GM12878 (cell line): ENCODE measurements around the gene BMERB1. TPM values are rescaled to one million over a fixed set of nuclear protein-coding genes. Genes with fewer than 3 reads are reported as not detected.

Experiments used
- ATAC-seq: fragments of 200-7000 bp; cut with Tn5 transposase; 3 replicates; pipeline ENCODE4 v1.9.1; 2020; ENCODE audit warnings: mild to moderate bottlenecking, moderate library complexity
- BruUV-seq: library from RNA; stranded (reverse); fragments of 400-500 nt; replicated peaks from 2 replicates; lab custom pipeline; 2021; lab: Mats Ljungman, UMichigan
- CTCF ChIA-PET: fragments of 300-600 bp; sonication (Branson Sonifier 250); formaldehyde crosslinking; extraction: SDS; loops from one replicate; lab custom pipeline; 2021; ENCODE audit warnings: inconsistent platforms; lab: Yijun Ruan, JAX
- POLR2A ChIA-PET: fragments of 350-600 bp; formaldehyde crosslinking; extraction: SDS; loops from one replicate; lab custom pipeline; 2021; ENCODE audit warnings: inconsistent platforms; lab: Charles Lee
- RAD21 ChIA-PET: fragments of 300-600 bp; sonication (Branson Sonifier 250); formaldehyde crosslinking; loops from one replicate; lab custom pipeline; 2023; ENCODE audit warnings: antibody characterized with exemption; ENCODE audit not compliant: unreplicated experiment; lab: Charles Lee
- SMC1A ChIA-PET: fragments of 300-600 bp; sonication (Branson Sonifier 250); formaldehyde crosslinking; loops from one replicate; lab custom pipeline; 2023; ENCODE audit not compliant: unreplicated experiment, uncharacterized antibody; lab: Charles Lee
- DNase-seq: peaks from one replicate; pipeline ENCODE4 v3.0.0-alpha.2; 2011; ENCODE audit warnings: low read depth, low spot score
- FAIRE-seq: peaks from 3 replicates; lab custom pipeline; 2011; peaks lifted over from hg19 to GRCh38; lab: Jason Lieb, UNC
- H2AFZ ChIP-seq: 2 replicates; pipeline ENCODE4 v1.6.0; 2011; ENCODE audit warnings: low read depth, low read length, control low read depth; ENCODE audit not compliant: control insufficient read depth
- H3K27ac ChIP-seq: 2 replicates; pipeline ENCODE4 v1.5.1; 2011; ENCODE audit warnings: control low read depth; ENCODE audit not compliant: control insufficient read depth, insufficient read depth
- H3K27me3 ChIP-seq, 2 experiments: replicated peaks in 1 of 2; 2 replicates each; pipeline versions ENCODE4 v1.6.0 to v1.6.1; 2011; ENCODE audit warnings: low read length in 1 of 2; ENCODE audit not compliant: control insufficient read depth in 2 of 2, insufficient read depth in 2 of 2
- H3K36me3 ChIP-seq, 2 experiments: 2 replicates each; pipeline ENCODE4 v1.5.1; 2011; ENCODE audit warnings: low read length in 1 of 2; ENCODE audit not compliant: control insufficient read depth in 2 of 2, insufficient read depth in 2 of 2
- H3K4me1 ChIP-seq: 2 replicates; pipeline ENCODE4 v1.6.1; 2011; ENCODE audit warnings: mild to moderate bottlenecking, low read length, moderate library complexity, mixed read lengths; ENCODE audit not compliant: control insufficient read depth, insufficient read depth
- H3K4me2 ChIP-seq: 2 replicates; pipeline ENCODE4 v1.6.0; 2011; ENCODE audit warnings: control low read depth; ENCODE audit not compliant: control insufficient read depth, insufficient read depth
- H3K4me3 ChIP-seq: fragments of 200-600 bp; sonication (generic); 2 replicates; pipeline ENCODE4 v1.5.1; 2016
- H3K79me2 ChIP-seq: 2 replicates; pipeline ENCODE4 v1.6.0; 2011; ENCODE audit warnings: low read length; ENCODE audit not compliant: control insufficient read depth, insufficient read depth
- H3K9ac ChIP-seq: 2 replicates; pipeline ENCODE4 v1.8.0; 2011; ENCODE audit warnings: low read length, control low read depth, mixed read lengths; ENCODE audit not compliant: control insufficient read depth, insufficient read depth
- H3K9me3 ChIP-seq: replicated peaks from 3 replicates; pipeline ENCODE4 v1.5.1; 2011; ENCODE audit warnings: mild to moderate bottlenecking, low read length; ENCODE audit not compliant: control insufficient read depth, insufficient read depth
- H4K20me1 ChIP-seq: 2 replicates; pipeline ENCODE4 v1.6.0; 2011; ENCODE audit not compliant: control insufficient read depth, insufficient read depth
- ASH2L ChIP-seq: fragments of 300-600, 200-600 bp; sonication (generic); IDR thresholded peaks from 2 replicates; pipeline ENCODE4 v1.6.1; 2017; ENCODE audit warnings: low read depth, mild to moderate bottlenecking, borderline replicate concordance
- BCL11A ChIP-seq: IDR thresholded peaks from 2 replicates; pipeline ENCODE4 v1.6.1; 2011; ENCODE audit warnings: low read depth, low read length
- CEBPB ChIP-seq, 2 experiments: fragments of 150-350 bp in 1 of 2; IDR thresholded peaks; 2 replicates each; pipeline ENCODE4 v1.6.1; 2012 to 2014; ENCODE audit warnings: low read depth in 2 of 2, low read length in 2 of 2, borderline replicate concordance in 1 of 2, inconsistent platforms in 1 of 2
- JUNB ChIP-seq: IDR thresholded peaks from 2 replicates; pipeline ENCODE4 v1.6.1; 2016; ENCODE audit warnings: antibody characterized with exemption, mild to moderate bottlenecking
- KDM1A ChIP-seq: fragments of 200-600 bp; sonication (generic); IDR thresholded peaks from 2 replicates; pipeline ENCODE4 v1.6.1; 2016; ENCODE audit warnings: borderline replicate concordance
- KLF5 ChIP-seq: fragments of 450-650 bp; IDR thresholded peaks from 2 replicates; pipeline ENCODE4 v1.6.1; 2014; ENCODE audit warnings: mild to moderate bottlenecking; ENCODE audit not compliant: partially characterized antibody
- MTA3 ChIP-seq: IDR thresholded peaks from 2 replicates; pipeline ENCODE4 v1.6.1; 2012; ENCODE audit warnings: low read length, inconsistent platforms, borderline replicate concordance
- MYC ChIP-seq: IDR thresholded peaks from 2 replicates; pipeline ENCODE4 v1.6.1; 2011; ENCODE audit warnings: mild to moderate bottlenecking, low read length, moderate library complexity, inconsistent platforms; ENCODE audit not compliant: insufficient read depth, insufficient replicate concordance, insufficient read length, severe bottlenecking
- NKRF ChIP-seq: fragments of 450-650 bp; conservative IDR thresholded peaks from 2 replicates; pipeline ENCODE4 v1.6.1; 2017; ENCODE audit warnings: mild to moderate bottlenecking, moderate library complexity
- POLR2AphosphoS5 ChIP-seq: IDR thresholded peaks from 2 replicates; pipeline ENCODE4 v1.6.1; 2011; ENCODE audit warnings: mild to moderate bottlenecking, low read length, inconsistent platforms
- SIX5 ChIP-seq: IDR thresholded peaks from 2 replicates; pipeline ENCODE4 v1.6.1; 2011; ENCODE audit warnings: mild to moderate bottlenecking, low read depth, low read length, moderate library complexity; ENCODE audit not compliant: severe bottlenecking
- SREBF1 ChIP-seq: IDR thresholded peaks from 2 replicates; pipeline ENCODE4 v1.6.1; 2012; ENCODE audit warnings: mild to moderate bottlenecking, low read length
- STAT1 ChIP-seq: fragments of 450-650 bp; conservative IDR thresholded peaks from 2 replicates; pipeline ENCODE4 v1.6.1; 2014; ENCODE audit warnings: antibody characterized with exemption, mild to moderate bottlenecking
- STAT3 ChIP-seq: IDR thresholded peaks from 2 replicates; pipeline ENCODE4 v1.6.1; 2011; ENCODE audit warnings: low read depth, low read length, improper control_type of control experiment
- SUZ12 ChIP-seq: fragments of 200-600 bp; sonication (generic); IDR thresholded peaks from one replicate; pipeline ENCODE4 v1.6.1; 2018; ENCODE audit warnings: antibody characterized with exemption, mild to moderate bottlenecking; ENCODE audit not compliant: unreplicated experiment
- USF1 ChIP-seq: IDR thresholded peaks from 2 replicates; pipeline ENCODE4 v1.6.1; 2011; ENCODE audit warnings: borderline replicate concordance, low read depth, mild to moderate bottlenecking, moderate library complexity, mixed read lengths, low read length; ENCODE audit not compliant: insufficient read depth; ENCODE audit errors: extremely low read length
- ZBTB4 ChIP-seq: fragments of 450-650 bp; formaldehyde crosslinking; IDR thresholded peaks from 2 replicates; pipeline ENCODE4 v1.4.0; 2022; ENCODE audit warnings: mild to moderate bottlenecking, moderate library complexity
- ZNF217 ChIP-seq: fragments of 450-650 bp; IDR thresholded peaks from 2 replicates; pipeline ENCODE4 v1.6.1; 2017; ENCODE audit warnings: antibody characterized with exemption, mild to moderate bottlenecking
- ZNF384 ChIP-seq: IDR thresholded peaks from 2 replicates; pipeline ENCODE4 v1.6.1; 2012; ENCODE audit warnings: low read depth, mild to moderate bottlenecking, low read length, improper control_type of control experiment, borderline replicate concordance
- WGBS: methylation state at CpG from one replicate; pipeline ENCODE4 v1.1.6; 2016; ENCODE audit warnings: low lambda C conversion rate; ENCODE audit not compliant: insufficient replicate concordance, insufficient coverage; ENCODE audit errors: missing lambda C conversion rate; 5-methylcytosine and 5-hydroxymethylcytosine counted together
- in situ Hi-C: fragments of 300-500 bp; cut with MboI; formaldehyde crosslinking; loops from 9 replicates; pipeline ENCODE4 v1.14.3; 2018; ENCODE audit warnings: mixed read lengths
- intact Hi-C: fragments of 100-400 bp; cut with micrococcal nuclease; formaldehyde crosslinking; loops from one replicate; pipeline ENCODE4 v1.14.2; 2022; ENCODE audit not compliant: unreplicated experiment
- polyA plus RNA-seq, 11 experiments: library from polyadenylated mRNA; depleted of rRNA in 4 of 11; unstranded in 6 of 11; stranded (reverse) in 5 of 11; fragments of >200 nt; fragmentation: Nextera tagmentation in 4 of 11; fragmentation: Illumina TruSeq in 1 of 11; extraction: Ambion mirVana in 4 of 11; extraction: Trizol in 1 of 11; gene quantifications; 1 replicate in 1 of 11; 2 replicates in 10 of 11; pipeline versions ENCODE4 v1.2.1 to v1.2.3, GENCODE V29; 2011 to 2016; ENCODE audit warnings: inconsistent platforms in 2 of 11, missing spikeins in 2 of 11, low read depth in 1 of 11
- total RNA-seq, 4 experiments: library from RNA; depleted of rRNA in 3 of 4; stranded (reverse); fragments of >200 nt in 3 of 4; fragmentation: Illumina TruSeq in 1 of 4; extraction: Trizol in 1 of 4; gene quantifications; 2 replicates each; pipeline versions ENCODE4 v1.2.1 to v1.2.3, GENCODE V29; 2013 to 2021

Gene BMERB1
- total and polyA plus RNA-seq, 10 of the 15 experiments (the other 5 are each of a cell fraction or from before 2014, with no cell fraction given): 0.05 to 0.68 (median 0.34) TPM

- Histone ChIP-seq H3K27ac (no peak overlapping the region), H3K4me1 (no peaks in the 10 kb centered on the region), H3K9me3 (no peaks in the 10 kb centered on the region), H3K4me3 (no peak overlapping the region), H3K79me2 (no peaks in the 10 kb centered on the region), H3K9ac (no peak overlapping the region), H3K4me2 (no peak overlapping the region), H2AFZ (no peak overlapping the region), H4K20me1 (no peaks in the 10 kb centered on the region), H3K36me3 (no peaks in the 10 kb centered on the region), H3K27me3 (peaks cover 0 to 3% of the 10 kb centered on the region in 2 experiments; a peak in 2 of 4 replicates)
- ChIA-PET SMC1A (interaction anchor here (0.7 kb wide), 1 partner anchor 455 kb away, joined by 3 read pairs; no protein-coding TSS in a partner anchor), CTCF (no interaction called here), POLR2A (interaction anchor here (0.5 kb wide), 1 partner anchor 274 kb away, joined by 4 read pairs; no protein-coding TSS in a partner anchor), RAD21 (interaction anchor here (0.7 kb wide), 1 partner anchor 638 kb away, joined by 5 read pairs; no protein-coding TSS in a partner anchor)
- DNase-seq: no peak
- 33% methylated on average over 4 of the region's 4 CpGs for WGBS
- no peak for ATAC-seq
- no TSS peak for BruUV-seq
- FAIRE-seq: no peak
- intact Hi-C loops: no loop called here
- TF ChIP-seq CEBPB (IDR thresholded peaks at IDR 0.05; ENCODE audit: borderline replicate concordance in 1 of 2, low read depth in 2 of 2, low read length in 2 of 2) (no peak), STAT3 (no peak), POLR2AphosphoS5 (no peak), SIX5 (no peak), STAT1 (no peak), KDM1A (no peak), MYC (no peak), USF1 (no peak), SREBF1 (no peak), ASH2L (no peak), KLF5 (no peak), BCL11A (no peak), ZNF384 (no peak), ZBTB4 (CRISPR knock-in tag) (no peak), SUZ12 (no peak), ZNF217 (no peak), MTA3 (no peak), JUNB (no peak), NKRF (no peak)
- TF ChIP-seq, all 136 proteins: peak for 0
- in situ Hi-C loops: no loop called here
These were observed 72.1 kb downstream of the BMERB1 start for GRCh38 chr16:15506441-15506840.
